Epithelial cell of esophagus (primary cell): ENCODE measurements around the gene B3GALT6.

Experiments
- DNase-seq: peaks from one replicate; pipeline ENCODE4 v3.0.0; 2010; ENCODE audit warnings: low read depth
- H3K4me3 ChIP-seq: 2 replicates; pipeline ENCODE4 v1.5.1; 2011; ENCODE audit warnings: mild to moderate bottlenecking, low read length, control low read depth
- CTCF ChIP-seq: IDR thresholded peaks from 2 replicates; pipeline ENCODE4 v1.5.1; 2011; ENCODE audit warnings: low read depth, mild to moderate bottlenecking, low read length, control low read depth, inconsistent platforms; ENCODE audit not compliant: insufficient read depth; ENCODE audit errors: missing control alignments

Gene B3GALT6

DNA sequence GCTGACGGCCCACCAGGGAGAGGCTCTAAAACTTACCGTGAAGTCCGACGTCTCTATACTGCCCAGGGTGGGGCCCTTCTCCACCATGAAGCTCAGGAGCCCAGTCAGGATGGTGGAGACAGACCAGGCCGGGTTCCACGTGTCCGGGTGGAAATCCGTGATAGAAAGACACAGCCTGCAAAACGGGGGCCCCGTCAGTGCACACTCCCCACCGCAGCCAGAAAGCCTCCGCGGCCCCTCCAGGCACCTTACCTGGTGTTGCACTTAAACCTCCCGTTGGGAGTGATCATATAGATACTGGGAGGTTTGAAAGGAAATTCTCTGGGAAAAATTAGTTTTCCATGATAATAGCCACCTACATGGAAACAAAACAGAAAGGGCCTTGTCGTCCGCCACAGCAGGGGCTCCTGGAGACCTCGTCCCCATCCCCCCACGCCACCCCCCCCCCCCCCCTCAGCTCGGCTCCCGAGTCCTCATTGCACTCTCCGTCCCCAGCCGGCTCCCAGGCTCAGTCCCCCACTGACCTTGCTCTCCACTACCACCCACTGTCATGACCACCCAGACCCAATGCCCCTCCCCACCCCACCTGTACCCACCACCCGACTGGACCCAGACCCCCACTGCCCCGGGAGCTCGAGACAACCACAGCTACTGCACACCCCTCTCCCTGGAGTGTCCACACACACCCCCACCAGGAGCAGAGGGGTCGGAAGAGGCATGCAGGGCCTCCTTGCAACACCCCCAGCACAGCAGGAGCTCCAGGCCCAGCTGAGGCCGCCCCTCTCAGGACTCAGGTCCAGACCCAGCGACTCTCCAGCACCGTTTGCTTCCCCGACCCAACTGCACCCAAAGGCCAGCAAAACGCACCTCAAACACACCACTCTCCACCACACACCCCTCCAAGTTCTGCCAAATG, 25.2 kb downstream of the B3GALT6 start:
- no peak for TF ChIP-seq CTCF

GRCh38 chr1:1259119-1259488, 27.1 kb downstream of the B3GALT6 start:
- H3K4me3 ChIP-seq = no peak overlapping the region
- no peak for TF ChIP-seq CTCF
- DNase-seq = no peak

More for the DNA sequence above, 25.2 kb downstream of the B3GALT6 start:
- no peak for DNase-seq
- no peak overlapping the region for H3K4me3 ChIP-seq

GRCh38 chr1:1259540-1259939, 27.5 kb downstream of the B3GALT6 start:
- DNase-seq = no peak
- H3K4me3 ChIP-seq = no peak overlapping the region
- no peak for TF ChIP-seq CTCF

DNA sequence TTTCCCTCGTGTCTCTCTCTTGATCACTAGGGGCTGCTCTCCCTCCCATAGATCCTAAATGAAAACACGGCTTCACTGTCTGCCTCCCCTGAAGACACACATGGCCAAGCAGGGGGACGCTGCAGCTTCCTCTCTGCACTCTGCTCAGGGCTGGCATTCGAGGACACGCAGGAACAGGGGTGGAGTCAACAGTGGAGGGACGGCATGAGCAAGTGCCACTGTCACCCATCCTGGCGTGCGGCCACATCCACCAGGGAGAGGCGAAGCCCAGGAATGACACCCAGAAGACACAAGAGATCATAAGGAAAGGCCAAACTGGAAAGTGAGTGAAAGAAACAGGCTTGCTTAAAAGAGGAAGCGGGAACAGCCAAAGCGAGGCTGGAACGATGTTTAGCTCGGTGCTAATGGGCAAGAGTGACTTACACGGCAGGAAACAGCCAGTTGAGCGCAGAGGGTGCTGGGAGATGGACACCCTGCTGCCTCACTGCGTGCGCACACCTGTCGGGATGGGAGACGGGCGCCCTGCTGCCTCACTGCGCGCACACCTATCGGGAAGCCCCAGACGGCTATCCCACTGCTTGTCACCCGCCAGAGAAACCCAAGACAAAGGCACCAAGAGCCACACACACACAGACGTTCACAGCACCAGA, 28.0 kb downstream of the B3GALT6 start:
- H3K4me3 ChIP-seq = no peak overlapping the region
- no peak for TF ChIP-seq CTCF
- no peak for DNase-seq

DNA sequence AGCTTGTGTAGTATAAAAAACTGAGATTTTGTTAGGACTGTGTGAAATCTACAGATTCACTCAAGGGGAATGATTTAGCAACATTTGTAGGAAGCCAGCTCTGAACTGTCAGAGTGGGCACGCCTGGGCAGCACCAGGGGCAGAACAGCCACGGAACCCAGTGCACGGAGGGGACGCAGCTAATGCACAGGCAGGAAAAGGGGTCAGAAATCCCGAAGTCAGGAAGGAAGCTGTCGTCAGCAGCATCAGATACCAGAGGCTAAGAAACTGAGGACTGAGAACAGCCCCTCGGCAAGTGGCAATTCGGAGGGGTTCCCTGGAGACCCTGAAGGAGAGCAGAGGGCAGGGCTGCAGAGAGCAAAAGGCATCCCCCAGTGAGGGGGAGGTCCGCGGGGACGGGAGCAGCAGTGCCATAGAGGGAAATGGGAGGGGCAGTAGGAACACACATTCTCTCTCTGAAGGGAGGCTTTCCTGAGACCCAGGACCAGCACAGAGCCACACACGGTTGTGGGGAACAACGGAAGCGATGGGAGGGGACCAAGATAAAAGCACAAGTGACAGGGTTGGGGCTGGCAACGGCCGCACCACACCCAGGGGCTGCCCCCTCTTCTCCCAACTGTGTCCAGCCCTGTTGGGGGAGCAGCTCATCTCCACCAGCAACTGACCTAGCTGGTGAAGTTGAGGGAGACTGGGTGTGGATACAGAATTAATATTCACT, 29.0 kb downstream of the B3GALT6 start:
- H3K4me3 ChIP-seq = no peak overlapping the region
- TF ChIP-seq CTCF = no peak

DNA sequence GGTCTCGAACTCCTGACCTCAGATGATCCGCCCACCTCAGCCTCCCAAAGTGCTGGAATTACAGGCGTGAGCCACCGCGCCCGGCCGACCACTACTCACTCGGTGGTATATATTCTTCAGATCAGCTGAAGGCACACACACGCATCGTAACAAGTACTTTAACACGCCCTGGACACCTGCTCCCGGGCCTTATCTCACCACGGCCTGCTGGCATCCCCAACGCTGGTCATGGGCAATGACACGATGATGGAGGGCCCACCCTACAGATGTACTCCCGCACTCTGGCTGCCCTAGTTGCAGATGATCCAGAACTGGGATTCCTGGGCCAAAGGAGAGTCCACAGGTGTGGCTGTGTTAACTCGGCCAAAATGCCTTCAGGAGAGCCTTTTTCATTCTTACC, 30.0 kb downstream of the B3GALT6 start:
- no peak for TF ChIP-seq CTCF
- no peak for DNase-seq
- no peak overlapping the region for H3K4me3 ChIP-seq

More for the DNA sequence above, 29.0 kb downstream of the B3GALT6 start:
- no peak for DNase-seq
